PC-9 (cell line): Measurements from ENCODE around the gene SORD.

Experiments used
- CTCF ChIP-seq: fragments of 200-600 bp; sonication (generic); conservative IDR thresholded peaks from 2 replicates; pipeline ENCODE4 v1.6.1; 2017; ENCODE audit warnings: mixed run types, antibody characterized with exemption, mild to moderate bottlenecking, moderate library complexity
- EZH2 ChIP-seq: fragments of 200-600 bp; sonication (generic); IDR thresholded peaks from 2 replicates; pipeline ENCODE4 v1.8.0; 2017; ENCODE audit warnings: antibody characterized with exemption, low read depth

- TF ChIP-seq CTCF, result no peak
- no peak for TF ChIP-seq EZH2
These were observed 78.8 kb downstream of the SORD start for GRCh38 chr15:45101749-45102148.
